Endodermal cell (in vitro differentiated cells): ENCODE measurements around the gene PPM1L. TPM values are rescaled to one million over a fixed set of nuclear protein-coding genes. Genes with fewer than 3 reads are reported as not detected.

Source experiments
- DNase-seq: peaks from one replicate; pipeline ENCODE4 v3.0.0-alpha.2; 2017
- H3K27ac ChIP-seq: 2 replicates; pipeline ENCODE4 v1.5.1; 2013; ENCODE audit warnings: mild to moderate bottlenecking, low read depth, low read length, moderate library complexity
- H3K27me3 ChIP-seq: 2 replicates; pipeline ENCODE4 v1.6.1; 2013; ENCODE audit warnings: mild to moderate bottlenecking, low read length, moderate library complexity; ENCODE audit not compliant: insufficient read depth, control insufficient read depth, poor library complexity, severe bottlenecking
- H3K36me3 ChIP-seq: 2 replicates; pipeline ENCODE4 v1.7.0; 2013; ENCODE audit warnings: mild to moderate bottlenecking, low read length, moderate library complexity; ENCODE audit not compliant: control insufficient read depth, insufficient read depth
- H3K4me1 ChIP-seq: one replicate; pipeline ENCODE4 v1.7.0; 2013; ENCODE audit warnings: low read length; ENCODE audit not compliant: control insufficient read depth, insufficient read depth
- H3K4me3 ChIP-seq: 2 replicates; pipeline ENCODE4 v1.5.1; 2013; ENCODE audit warnings: mild to moderate bottlenecking, low read length, moderate library complexity
- H3K9ac ChIP-seq: 2 replicates; pipeline ENCODE4 v1.6.1; 2013; ENCODE audit warnings: mild to moderate bottlenecking, low read length, moderate library complexity; ENCODE audit not compliant: poor library complexity, severe bottlenecking; ENCODE audit errors: extremely low read depth
- H3K9me3 ChIP-seq: 2 replicates; pipeline ENCODE4 v1.6.1; 2013; ENCODE audit warnings: mild to moderate bottlenecking, low read length, moderate library complexity; ENCODE audit not compliant: control insufficient read depth
- H3K27ac Mint-ChIP-seq: 2 replicates; pipeline ENCODE4 v1.8.0; 2020; ENCODE audit warnings: mixed read lengths
- H3K27me3 Mint-ChIP-seq: 2 replicates; pipeline ENCODE4 v1.8.0; 2021; ENCODE audit warnings: mild to moderate bottlenecking, mixed read lengths; ENCODE audit not compliant: insufficient read depth
- H3K36me3 Mint-ChIP-seq: 2 replicates; pipeline ENCODE4 v1.8.0; 2020; ENCODE audit warnings: low read depth, mixed read lengths
- H3K4me1 Mint-ChIP-seq: 2 replicates; pipeline ENCODE4 v1.8.0; 2020; ENCODE audit warnings: mixed read lengths
- H3K4me3 Mint-ChIP-seq: 2 replicates; pipeline ENCODE4 v1.8.0; 2020; ENCODE audit warnings: mild to moderate bottlenecking, moderate library complexity, mixed read lengths
- H3K9me3 Mint-ChIP-seq: 2 replicates; pipeline ENCODE4 v1.8.0; 2020; ENCODE audit warnings: mild to moderate bottlenecking, mixed read lengths
- CTCF ChIP-seq: fragments of 200-600 bp; sonication (generic); conservative IDR thresholded peaks from 2 replicates; pipeline ENCODE4 v1.5.0; 2021; ENCODE audit warnings: antibody characterized with exemption, mild to moderate bottlenecking
- WGBS, 2 experiments: methylation state at CpG; one replicate each; pipeline versions ENCODE4 v1.1.5 to v1.1.7; 2013; ENCODE audit warnings: missing lambda C conversion rate in 2 of 2, mixed read lengths in 1 of 2; ENCODE audit not compliant: insufficient coverage in 1 of 2, insufficient read length in 1 of 2; 5-methylcytosine and 5-hydroxymethylcytosine counted together
- total RNA-seq, 2 donors: library from RNA; stranded (reverse); fragmentation: NEBNext Ultra II Directional in 1 of 2; extraction: Animal tissue kit (Norgen Biotek cat#: 25700) in 1 of 2; gene quantifications; 2 replicates in 1 of 2; 3 replicates in 1 of 2; pipeline ENCODE4 v1.2.1, GENCODE V29; 2021

Gene PPM1L
- total RNA-seq, 2 donors from 2014 or later: 1.6 to 3.3 TPM

GRCh38 chr3:160725338-160725737 lies 30.7 kb upstream of the PPM1L start:
- H3K9me3 Mint-ChIP-seq: peaks cover 5% of the 10 kb centered on the region
- no peak for DNase-seq
- no peak overlapping the region for H3K27ac Mint-ChIP-seq
- Histone ChIP-seq H3K36me3 (no peaks in the 10 kb centered on the region), H3K9me3 (no peaks in the 10 kb centered on the region), H3K4me3 (no peak overlapping the region), H3K27ac (no peak overlapping the region), H3K27me3 (peaks cover 9% of the 10 kb centered on the region), H3K9ac (no peak overlapping the region), H3K4me1 (no peaks in the 10 kb centered on the region)
- TF ChIP-seq CTCF: no peak
- H3K27me3 Mint-ChIP-seq: peaks cover 3% of the 10 kb centered on the region
- H3K36me3 Mint-ChIP-seq: no peaks in the 10 kb centered on the region
- 50 to 79% methylated on average over 1 to 2 of the region's 2 CpGs for WGBS, 2 experiments
- peaks cover 3% of the 10 kb centered on the region for H3K4me1 Mint-ChIP-seq
- no peak overlapping the region for H3K4me3 Mint-ChIP-seq

- Histone ChIP-seq H3K36me3 (no peaks in the 10 kb centered on the region), H3K27me3 (no peaks in the 10 kb centered on the region), H3K9ac (no peak overlapping the region), H3K27ac (no peak overlapping the region), H3K4me3 (no peak overlapping the region), H3K4me1 (no peaks in the 10 kb centered on the region), H3K9me3 (no peaks in the 10 kb centered on the region)
- no peak overlapping the region for H3K27ac Mint-ChIP-seq
- no peak overlapping the region for H3K4me3 Mint-ChIP-seq
- no peaks in the 10 kb centered on the region for H3K27me3 Mint-ChIP-seq
- 92 to 100% methylated on average over 1 of the region's 1 CpG for WGBS, 2 experiments
- no peak for TF ChIP-seq CTCF
- no peaks in the 10 kb centered on the region for H3K4me1 Mint-ChIP-seq
- DNase-seq: no peak
- no peaks in the 10 kb centered on the region for H3K9me3 Mint-ChIP-seq
- no peaks in the 10 kb centered on the region for H3K36me3 Mint-ChIP-seq
Measured at GRCh38 chr3:160735826-160736225, 20.2 kb upstream of the PPM1L start.

DNA sequence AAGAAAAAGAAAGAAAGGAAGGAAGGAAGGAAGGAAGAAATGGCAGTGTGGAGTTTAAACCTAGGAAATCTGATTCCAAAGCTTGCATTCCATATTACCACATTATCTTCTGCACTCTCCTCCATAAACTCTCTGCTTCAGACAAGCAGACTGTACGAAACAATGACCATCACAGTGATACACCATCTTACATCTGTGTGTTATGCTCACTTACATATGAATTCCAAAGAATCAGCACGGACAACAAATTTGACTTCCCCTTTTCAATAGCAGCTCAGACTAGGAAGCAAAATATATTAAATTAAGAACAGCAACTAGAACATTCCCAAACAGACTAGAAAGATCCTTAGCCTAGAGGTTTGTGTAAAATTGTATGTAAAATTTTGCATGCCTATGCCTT lies 18.0 kb upstream of the PPM1L start:
- Mint-ChIP-seq H3K4me1 (no peaks in the 10 kb centered on the region), H3K36me3 (no peaks in the 10 kb centered on the region), H3K9me3 (no peaks in the 10 kb centered on the region), H3K27me3 (peaks cover 2% of the 10 kb centered on the region), H3K27ac (no peak overlapping the region), H3K4me3 (no peak overlapping the region)
- no peaks in the 10 kb centered on the region for H3K9me3 ChIP-seq
- no peaks in the 10 kb centered on the region for H3K4me1 ChIP-seq
- TF ChIP-seq CTCF: no peak
- no peak overlapping the region for H3K4me3 ChIP-seq
- H3K27me3 ChIP-seq: peaks cover 7% of the 10 kb centered on the region
- DNase-seq: no peak
- no peak overlapping the region for H3K27ac ChIP-seq
- no peak overlapping the region for H3K9ac ChIP-seq
- H3K36me3 ChIP-seq: no peaks in the 10 kb centered on the region
- 95 to 100% methylated on average over 1 to 2 of the region's 2 CpGs for WGBS, 2 experiments
